IPS-18c (cell line): Measurements from ENCODE around the gene MAVS.
A peak's percentile ranks its signal among the peaks of the same experiment; 100 is the strongest.
"Not testable (repeated sequence)": the region's sequence is repeated elsewhere in the genome, so short reads cannot be mapped to it uniquely, and the experiment has no call there.

Source experiments
- H3K4me3 ChIP-seq: 2 replicates; pipeline ENCODE4 v1.7.0; 2013; ENCODE audit warnings: low read depth, mild to moderate bottlenecking, low read length, moderate library complexity; ENCODE audit not compliant: insufficient read depth
- H3K9me3 ChIP-seq: one replicate; pipeline ENCODE4 v1.6.1; 2013; ENCODE audit warnings: mild to moderate bottlenecking, low read length, moderate library complexity; ENCODE audit not compliant: control insufficient read depth, insufficient read depth

MAVS gene

GRCh38 chr20:3866464-3866863, 19.8 kb downstream of the MAVS start:
- Histone ChIP-seq H3K9me3 (no peaks in the 10 kb centered on the region), H3K4me3 (no peak overlapping the region)

- H3K9me3 ChIP-seq: no peaks in the 10 kb centered on the region
- H3K4me3 ChIP-seq: no peak overlapping the region
These were observed 21.2 kb downstream of the MAVS start for GRCh38 chr20:3867802-3868201.

GRCh38 chr20:3869839-3870634, 23.4 kb downstream of the MAVS start:
- Histone ChIP-seq H3K4me3 (no peak overlapping the region), H3K9me3 (no peaks in the 10 kb centered on the region)

GRCh38 chr20:3871550-3872265, 25.1 kb downstream of the MAVS start:
- no peak overlapping the region for H3K4me3 ChIP-seq

GRCh38 chr20:3873507-3873906, 26.9 kb downstream of the MAVS start:
- H3K9me3 ChIP-seq: no peaks in the 10 kb centered on the region
- H3K4me3 ChIP-seq: no peak overlapping the region

More at GRCh38 chr20:3871550-3872265, 25.1 kb downstream of the MAVS start:
- no peaks in the 10 kb centered on the region for H3K9me3 ChIP-seq

DNA sequence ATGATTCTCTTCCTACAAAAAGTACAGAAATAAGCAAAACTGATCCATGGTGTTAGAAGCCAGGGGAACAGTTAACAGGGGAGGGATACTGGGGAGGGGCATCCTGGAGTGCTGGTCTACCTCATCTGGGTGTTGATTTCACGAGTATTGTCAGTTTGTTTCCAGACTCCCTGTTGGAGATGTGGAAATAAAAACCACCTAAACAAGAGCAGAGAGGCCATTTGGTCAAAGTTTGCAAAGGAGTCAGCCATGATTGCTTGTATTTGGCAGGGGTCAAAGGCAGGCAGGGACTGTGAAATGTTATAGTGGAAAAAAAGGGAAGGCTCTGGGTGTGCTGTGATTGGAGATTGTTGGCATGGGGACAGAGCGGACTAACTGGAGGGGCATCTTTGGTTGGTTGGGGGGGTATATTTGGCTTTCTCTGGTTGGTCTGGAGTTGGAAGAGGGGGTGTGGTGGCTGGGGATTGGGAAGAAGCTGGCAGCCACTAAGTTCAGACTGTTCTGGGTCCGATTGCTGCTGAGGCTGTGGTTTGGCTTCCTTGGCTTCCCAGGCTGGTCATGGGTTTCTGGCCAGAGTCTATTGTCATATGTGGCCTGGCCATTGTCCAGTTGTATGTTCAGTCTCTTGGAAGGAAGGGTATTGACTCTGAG, 27.7 kb downstream of the MAVS start:
- Histone ChIP-seq H3K4me3 (no peak overlapping the region), H3K9me3 (no peaks in the 10 kb centered on the region)

GRCh38 chr20:3875378-3875974, 28.8 kb downstream of the MAVS start:
- Histone ChIP-seq H3K4me3 (no peak overlapping the region), H3K9me3 (peaks cover 2% of the 10 kb centered on the region)

GRCh38 chr20:3876000-3876399, 29.4 kb downstream of the MAVS start:
- Histone ChIP-seq H3K4me3 (no peak overlapping the region), H3K9me3 (peaks cover 2% of the 10 kb centered on the region)

GRCh38 chr20:3876676-3877075, 30.0 kb downstream of the MAVS start:
- H3K4me3 ChIP-seq: no peak overlapping the region
- H3K9me3 ChIP-seq: peaks cover 2% of the 10 kb centered on the region

DNA sequence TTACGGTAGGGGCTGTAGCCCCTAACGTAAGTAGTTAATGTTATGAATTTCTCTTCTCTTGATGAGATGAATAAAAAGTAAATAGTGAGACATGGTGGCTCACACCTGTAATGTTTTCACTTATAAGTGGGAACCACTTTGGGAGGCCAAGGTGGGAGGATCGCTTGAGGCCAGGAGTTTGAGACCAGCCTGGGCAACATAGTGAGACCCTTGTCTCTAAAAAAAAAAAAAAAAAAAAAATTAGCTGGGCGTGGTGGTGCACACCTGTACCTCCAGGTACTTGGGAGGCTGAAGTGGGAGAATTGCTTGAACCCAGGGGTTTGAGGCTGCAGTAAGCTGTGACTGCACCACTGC, 32.3 kb downstream of the MAVS start:
- H3K4me3 ChIP-seq, H3K9me3 ChIP-seq: not testable (repeated sequence)

GRCh38 chr20:3885715-3886114, 39.1 kb downstream of the MAVS start:
- H3K4me3 ChIP-seq: no peak overlapping the region
- H3K9me3 ChIP-seq: peaks cover 5% of the 10 kb centered on the region

DNA sequence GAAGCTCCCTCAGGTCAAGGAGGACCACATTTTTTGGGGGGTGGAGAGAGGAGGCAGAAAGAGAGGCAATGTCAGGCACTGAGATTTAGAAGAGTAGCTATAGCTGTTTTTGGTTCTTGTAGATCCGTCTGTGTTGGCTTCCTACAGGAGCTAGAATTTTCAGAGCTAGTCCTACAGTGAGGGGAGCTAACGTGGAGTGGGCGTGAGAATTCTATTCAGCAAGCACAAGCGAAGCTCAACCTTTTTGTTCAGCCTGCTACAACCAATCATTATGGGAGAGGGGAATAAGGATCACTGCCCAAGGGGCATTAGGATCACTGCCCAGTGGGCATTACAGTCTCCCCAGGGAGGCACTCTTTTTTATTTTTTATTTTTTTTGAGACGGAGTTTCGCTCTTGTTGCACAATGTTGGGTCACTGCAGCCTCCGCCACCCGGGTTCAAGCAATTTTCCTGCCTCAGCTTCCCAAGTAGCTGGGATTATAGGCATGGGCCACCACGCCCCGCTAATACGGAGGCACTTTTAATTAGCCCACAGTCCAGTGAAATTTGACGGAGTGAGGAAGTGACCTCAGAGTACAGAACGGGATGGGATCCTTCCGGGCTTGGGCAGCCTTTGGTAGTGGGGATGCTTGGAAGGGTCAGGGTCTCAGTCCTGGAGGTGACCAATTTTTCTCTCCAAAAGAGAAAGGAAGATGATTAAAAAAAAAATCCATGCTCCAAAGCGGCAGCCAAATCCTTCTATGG, 41.4 kb downstream of the MAVS start:
- Histone ChIP-seq H3K4me3 (peak overlapping the region; percentile 94), H3K9me3 (peaks cover 5% of the 10 kb centered on the region)

GRCh38 chr20:3888622-3889488, 42.2 kb downstream of the MAVS start, which contains the start of gene PANK2:
Gene PANK2, plus strand, starts transcription at chr20:3889387.
- H3K4me3 ChIP-seq: peak within 1 kb of the TSS; percentile 94
- peaks cover 5% of the 10 kb centered on the region for H3K9me3 ChIP-seq

- Histone ChIP-seq H3K9me3 (peaks cover 5% of the 10 kb centered on the region), H3K4me3 (peak overlapping the region; percentile 92)
These were observed 43.1 kb downstream of the MAVS start for GRCh38 chr20:3889489-3890397.

- Histone ChIP-seq H3K9me3 (peaks cover 5% of the 10 kb centered on the region), H3K4me3 (peak overlapping the region; percentile 92)
These were observed 43.7 kb downstream of the MAVS start for GRCh38 chr20:3890398-3890751.
